Stimulated activated CD4-positive, alpha-beta T cell treated with anti-CD3 and anti-CD28 coated beads, Interleukin-4, amount 100 ng/mL, for 1 hour (primary cell): Measurements from ENCODE around the gene VMP1.
"Not testable (repeated sequence)": the region's sequence is repeated elsewhere in the genome, so short reads cannot be mapped to it uniquely, and the experiment has no call there.

Experiments used
- DNase-seq: peaks from one replicate; pipeline ENCODE4 v3.0.0-alpha.2; 2020

The VMP1 gene

DNA sequence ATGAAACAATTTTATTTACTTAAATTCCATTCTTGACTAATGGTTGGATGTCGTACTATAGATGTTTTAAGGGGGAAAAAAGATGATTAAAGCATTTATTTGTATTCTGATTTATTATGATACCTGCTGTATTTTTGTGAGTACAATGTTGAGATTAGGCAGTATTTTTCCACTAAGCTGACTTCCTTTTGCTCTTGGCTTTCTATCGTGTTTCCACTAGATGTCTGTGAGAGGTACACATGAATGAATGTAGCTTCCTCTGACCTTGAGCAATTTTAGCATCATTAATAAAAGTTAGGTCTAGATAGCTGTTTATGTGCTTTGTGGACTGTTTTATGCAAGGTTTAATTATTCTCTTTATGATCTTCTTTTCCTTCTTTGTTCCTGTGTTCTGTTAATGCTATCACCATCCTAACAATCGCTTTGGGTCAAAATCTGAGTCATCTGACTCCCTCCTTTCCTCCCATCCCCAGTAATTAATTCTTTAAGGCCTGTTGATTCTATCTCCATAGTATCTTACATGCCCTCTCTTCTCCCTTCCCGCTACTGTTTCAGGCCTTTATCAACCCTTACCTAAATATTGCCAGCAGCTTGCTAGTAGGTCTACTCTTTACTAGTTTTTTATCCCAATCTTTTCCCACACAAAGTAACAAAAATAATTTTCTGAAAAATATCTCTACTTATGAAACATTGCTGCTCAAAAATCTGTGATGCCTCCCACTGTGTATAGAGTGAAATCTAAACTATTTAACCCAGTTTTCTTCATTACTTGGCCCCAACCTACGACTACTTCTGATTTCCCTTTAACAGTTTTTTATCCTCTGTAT is 76.0 kb downstream of the VMP1 start:
- no peak for DNase-seq

DNA sequence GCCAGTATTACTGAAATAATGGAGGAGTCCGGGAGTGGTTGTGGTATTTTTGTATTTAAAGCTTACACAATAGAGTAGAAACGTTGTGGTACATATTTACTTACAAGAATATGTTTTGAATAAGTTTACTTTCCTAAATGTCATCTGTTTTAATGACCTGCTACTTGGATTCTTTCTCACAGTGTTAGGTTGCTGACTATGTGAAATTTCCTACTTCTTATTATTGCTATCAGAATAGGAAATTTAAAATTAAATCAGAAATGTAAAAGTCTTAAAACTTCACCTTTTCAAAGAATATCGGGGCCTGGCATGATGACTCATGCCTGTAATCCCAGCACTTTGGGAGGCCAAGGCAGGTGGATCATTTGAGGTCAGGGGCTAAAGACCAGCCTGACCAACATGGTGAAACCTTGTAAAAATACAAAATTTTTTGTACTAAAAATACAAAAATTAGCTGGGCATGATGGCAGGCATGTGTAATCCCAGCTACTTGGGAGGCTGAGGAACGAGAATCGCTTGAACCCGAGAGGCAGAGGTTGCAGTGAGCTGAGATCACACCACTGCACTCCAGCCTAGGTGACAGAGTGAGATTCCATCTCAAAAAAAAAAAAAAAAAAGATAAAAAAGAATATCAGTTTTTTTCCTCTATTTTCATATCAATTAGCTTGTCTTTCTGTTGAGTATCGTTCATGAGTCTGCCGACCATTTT is 77.8 kb downstream of the VMP1 start:
- DNase-seq: peak; percentile 9

DNA sequence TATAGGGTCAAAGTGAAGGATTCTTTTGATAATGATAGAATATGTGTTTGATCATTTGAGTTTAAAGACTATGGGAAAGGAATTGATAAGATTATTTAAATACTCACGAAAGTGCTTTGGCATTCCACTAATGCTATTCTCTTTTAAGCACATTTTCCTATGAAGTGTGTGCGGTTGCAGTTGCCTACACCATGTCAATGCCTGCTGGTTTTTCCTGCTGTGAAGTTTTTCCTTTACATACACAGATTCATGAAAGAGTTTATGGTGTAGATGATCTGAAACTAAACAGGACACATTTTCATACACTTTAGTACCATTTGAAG is 78.7 kb downstream of the VMP1 start:
- DNase-seq: no peak

DNA sequence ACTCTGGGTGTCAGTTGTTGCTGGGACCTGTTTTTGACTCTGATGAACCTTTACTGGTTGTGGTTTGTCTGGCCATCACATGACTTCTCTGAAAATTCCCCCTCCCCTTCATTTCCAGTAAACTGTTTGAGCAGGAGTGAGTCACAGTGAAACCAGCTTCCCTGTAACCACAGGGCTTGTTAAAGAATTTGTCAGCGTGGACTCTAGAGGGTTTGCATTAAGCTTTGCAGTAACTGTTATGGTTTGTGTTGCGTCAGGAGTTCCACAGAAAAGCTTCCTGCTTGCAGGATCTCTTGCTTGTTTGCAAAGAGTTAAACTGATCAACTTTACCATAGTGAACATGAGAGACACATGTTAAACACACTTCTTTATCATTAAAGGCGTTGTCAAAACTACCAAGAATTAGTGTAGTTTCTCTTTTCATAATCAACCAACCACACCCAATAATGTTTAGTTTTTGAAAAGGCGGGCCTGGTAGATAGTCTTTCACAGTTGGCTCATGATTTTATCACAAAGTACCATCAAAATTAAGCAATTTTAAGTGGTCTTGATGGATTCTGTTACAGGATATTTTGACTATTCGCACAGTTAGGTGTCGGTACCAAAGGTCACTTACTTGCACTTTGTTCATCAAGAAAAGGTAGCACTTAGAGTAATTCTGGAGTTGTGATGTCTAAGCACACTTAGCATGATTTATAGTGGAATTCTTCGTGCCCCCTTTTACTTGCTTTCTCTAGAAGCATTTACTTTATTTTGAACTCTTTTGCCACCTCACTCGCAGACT is 79.3 kb downstream of the VMP1 start:
- DNase-seq: peak; percentile 46

DNA sequence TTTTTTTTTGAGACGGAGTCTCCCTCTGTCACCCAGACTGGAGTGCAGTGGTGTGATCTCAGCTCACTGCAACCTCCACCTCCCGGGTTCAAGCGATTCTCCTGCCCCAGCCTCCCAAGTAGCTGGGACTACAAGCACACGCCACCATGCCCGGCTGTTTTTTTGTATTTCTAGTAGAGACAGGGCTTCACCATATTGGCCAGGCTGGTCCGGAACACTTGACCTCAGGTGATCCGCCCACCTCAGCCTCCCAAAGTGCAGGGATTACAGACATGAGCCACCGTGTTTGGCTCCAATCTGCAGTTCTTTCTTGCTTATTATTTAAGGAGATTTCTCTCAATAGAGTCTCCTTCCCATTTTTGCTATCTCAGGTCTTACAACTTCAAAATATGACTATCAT is 82.4 kb downstream of the VMP1 start:
- DNase-seq: not testable (repeated sequence)

DNA sequence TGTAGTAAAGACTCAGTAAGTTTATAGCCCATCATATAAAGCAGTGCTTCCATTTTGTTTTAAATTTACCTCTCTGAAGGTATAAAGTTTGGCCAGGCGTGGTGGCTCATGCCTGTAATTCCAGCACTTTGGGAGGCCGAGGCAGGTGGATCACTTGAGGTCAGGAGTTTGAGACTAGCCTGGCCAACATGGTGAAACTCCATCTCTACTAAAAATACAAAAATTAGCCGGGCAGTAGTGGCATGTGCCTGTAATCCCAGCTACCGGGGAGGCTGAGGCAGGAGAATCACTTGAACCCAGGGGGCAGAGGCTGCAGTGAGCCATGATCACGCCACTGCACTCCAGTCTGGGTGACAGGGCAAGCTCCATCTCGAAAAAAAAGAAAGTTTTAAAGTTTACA is 83.0 kb downstream of the VMP1 start:
- DNase-seq: not testable (repeated sequence)

DNA sequence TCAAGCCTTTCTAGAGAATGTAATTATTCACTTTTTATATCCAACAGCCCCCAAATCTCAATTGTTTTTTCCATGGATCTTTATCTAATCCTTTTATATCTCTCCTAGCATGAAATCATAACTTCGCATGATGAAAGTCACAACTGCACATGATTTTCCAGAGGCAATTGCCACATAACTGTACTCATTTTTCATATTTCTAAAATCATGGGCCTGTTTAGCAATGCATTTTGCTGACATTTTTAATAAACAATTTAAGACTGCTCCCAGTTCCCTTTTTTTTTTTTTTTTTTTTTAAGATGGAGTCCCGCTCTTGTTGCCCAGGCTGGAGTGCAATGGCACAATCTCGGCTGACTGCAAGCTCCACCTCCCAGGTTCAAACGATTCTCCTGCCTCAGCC is 83.5 kb downstream of the VMP1 start:
- no peak for DNase-seq

DNA sequence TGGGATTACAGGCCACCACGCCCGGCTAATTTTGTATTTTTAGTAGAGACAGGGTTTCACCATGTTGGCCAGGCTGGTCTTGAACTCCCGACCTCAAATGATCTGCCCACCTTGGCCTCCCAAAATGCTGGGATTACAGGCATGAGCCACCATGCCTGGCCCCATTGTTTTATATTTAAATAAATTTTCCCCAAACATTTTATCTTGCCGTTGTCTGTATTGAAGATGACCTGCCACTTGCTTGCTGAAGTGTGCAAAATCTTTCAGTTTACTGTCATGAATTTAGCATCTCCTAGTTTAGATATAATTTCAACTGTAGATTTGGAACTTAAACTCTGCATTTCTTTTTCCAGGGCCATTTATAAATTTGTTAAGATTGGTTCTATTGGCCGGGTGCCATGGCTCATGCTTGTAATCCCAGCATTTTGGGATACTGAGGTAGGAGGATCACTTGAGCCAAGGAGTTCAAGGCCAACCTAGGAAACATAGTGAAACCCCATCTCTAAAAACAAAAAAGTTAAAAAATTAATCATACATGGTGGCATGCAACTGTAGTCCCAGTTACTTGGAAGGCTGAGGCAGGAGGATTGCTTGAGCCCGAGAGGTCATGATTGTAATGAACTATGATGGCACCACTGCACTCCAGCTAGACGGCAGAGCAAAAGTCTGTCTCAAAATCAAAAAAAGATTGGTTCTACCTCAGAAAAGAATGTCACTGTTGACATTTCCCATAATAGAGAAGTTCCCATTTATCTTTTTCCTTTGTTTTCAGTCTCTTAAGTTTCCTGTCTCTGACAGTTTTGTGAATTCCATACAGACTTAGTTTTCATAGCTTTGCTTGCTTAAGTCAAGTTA is 84.4 kb downstream of the VMP1 start:
- DNase-seq: no peak

DNA sequence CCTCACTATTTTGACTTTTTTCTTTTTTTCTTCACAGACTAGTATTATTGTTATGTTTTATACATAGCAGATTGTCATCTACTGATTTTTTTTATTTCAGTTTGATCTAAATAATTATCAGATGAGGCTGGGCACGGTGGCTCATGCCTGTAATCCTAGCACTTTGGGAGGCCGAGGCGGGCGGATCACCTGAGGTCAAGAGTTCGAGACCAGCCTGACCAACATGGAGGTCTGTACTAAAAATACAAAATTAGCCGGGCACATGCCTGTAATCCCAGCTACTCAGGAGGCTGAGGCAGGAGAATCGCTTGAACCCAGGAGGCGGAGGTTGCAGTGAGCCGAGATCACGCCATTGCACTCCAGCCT is 85.0 kb downstream of the VMP1 start:
- DNase-seq: not testable (repeated sequence)

DNA sequence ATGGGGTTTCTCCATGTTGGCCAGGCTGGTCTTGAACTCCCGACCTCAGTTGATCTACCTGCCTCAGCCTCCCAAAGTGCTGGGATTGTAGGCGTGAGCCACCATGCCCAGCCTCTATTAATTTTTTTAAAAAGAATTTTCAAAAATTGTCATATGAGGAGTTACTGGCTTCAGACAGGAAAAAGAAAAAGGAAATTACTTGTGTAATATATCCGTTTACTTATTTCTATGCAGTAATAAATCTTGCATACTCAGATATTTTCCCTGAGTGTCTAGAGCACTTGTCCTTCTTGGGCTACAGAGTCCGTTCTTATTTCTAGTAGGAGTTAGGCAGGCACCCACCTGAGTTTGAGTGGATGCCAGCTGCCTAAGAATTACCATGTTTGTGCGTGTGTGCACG is 85.8 kb downstream of the VMP1 start:
- no peak for DNase-seq

DNA sequence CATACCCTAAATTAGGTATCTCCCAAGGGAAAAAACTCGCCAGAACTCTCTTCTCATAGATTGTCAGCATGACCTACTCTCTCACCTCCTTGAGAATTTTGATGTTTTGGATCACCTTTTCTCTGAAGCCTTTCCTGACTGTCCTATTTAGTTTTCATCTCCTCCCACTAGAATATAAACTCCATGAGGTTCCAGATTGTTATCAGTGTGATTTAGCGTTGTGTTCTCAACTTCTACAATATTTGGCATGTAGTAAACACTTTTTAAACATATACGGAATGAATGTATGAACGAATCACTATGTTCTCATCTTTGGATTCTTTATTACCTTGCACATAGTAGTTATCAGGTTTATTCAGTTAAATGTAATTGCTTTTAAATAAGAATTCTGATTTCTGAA is 88.7 kb downstream of the VMP1 start:
- DNase-seq: no peak

DNA sequence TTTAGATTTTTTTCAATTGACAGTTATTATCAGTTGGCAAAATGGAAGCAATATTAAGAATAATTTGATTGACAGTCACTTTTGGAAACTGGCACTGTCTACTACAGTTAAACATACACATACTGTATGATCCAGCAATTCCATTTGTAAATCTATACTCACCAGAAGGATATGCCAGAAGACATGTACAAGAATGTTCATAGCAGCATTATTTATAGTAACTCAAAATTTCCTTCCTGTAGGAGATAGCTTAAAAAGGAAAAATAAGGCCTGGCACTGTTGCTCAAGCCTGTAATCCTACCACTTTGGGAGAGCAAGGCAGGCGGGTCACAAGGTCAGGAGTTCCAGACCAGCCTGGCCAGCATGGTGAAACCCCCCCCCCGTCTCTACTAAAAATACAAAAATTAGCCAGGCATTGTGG is 89.3 kb downstream of the VMP1 start:
- DNase-seq: no peak

DNA sequence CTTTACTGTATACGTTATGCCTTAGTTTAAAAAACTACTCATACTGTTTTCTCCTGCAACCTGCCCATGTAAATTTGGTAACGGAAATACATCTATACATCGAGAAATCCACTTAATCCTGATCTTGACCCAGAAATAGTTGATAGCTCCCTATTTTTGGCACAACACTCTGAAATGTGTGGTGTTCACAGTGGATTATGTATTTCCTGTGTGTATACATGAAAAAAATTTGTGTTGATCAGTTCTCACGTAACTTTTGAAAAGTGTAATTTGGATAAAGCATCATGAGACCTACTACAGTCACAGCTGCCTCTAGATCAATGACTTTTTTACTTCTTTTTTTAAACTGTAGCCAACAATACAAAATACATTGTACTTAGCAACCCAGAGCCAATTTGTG is 90.7 kb downstream of the VMP1 start:
- DNase-seq: no peak

DNA sequence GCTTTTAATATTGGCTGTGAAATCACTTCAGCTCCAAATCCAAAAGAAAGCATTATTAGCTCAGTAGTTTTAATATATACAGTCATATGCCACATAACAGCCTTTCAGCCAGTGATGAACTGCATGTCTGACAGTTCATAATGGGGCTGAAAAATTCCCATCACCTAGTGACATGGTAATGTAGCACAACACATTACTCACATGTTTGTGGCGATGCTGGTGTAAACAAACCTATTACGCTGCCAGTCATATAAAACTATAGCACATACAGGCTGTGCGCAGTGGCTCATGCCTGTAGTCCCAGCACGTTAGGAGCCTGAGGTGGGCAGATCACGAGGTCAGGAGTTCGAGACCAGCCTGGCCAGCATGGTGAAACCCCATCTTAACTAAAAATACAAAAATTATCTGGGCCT is 93.1 kb downstream of the VMP1 start:
- no peak for DNase-seq

DNA sequence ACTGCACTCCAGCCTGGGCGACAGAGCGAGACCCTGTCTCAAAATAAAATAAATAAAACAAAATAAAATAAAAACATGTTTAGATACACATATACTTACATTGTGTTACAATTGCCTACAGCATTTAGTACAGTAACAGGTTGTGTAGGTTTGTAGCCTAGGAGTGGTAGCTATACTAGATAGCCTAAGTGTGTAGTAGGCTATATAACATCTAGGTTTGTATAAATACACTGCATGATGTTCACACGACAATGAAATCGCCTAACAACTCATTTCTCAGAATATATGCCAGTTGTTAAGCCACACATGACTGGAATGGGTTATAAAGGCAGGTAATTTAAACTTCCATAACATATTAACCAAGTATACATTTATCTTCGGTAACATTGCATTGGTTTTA is 94.7 kb downstream of the VMP1 start:
- no peak for DNase-seq

DNA sequence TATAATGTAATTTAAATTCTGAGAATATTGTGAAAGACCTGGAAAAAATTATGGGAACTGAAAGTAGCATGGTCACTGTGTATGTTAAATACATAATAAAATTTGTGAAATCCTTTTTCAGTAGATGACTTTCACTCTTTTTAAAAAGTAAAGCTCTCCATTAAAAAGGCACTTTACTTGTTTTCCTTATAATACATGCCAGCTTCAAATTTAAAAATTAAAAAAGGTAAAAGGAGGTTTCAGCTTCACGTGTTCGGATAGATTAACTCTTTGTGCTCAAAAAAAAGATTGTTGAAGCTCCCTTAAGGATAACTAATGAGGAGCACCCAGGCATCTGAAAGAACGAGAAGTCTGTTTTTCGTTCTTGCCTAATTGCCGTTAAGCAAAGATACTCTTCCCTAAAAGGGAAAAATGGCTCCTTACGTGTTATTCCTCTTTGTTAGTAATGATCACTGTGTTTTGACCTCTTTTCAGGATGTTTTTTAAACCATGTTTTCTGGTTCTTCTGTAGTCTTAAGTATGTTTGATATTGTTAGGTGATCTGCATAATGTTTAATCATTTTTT is 97.5 kb downstream of the VMP1 start:
- DNase-seq: no peak

DNA sequence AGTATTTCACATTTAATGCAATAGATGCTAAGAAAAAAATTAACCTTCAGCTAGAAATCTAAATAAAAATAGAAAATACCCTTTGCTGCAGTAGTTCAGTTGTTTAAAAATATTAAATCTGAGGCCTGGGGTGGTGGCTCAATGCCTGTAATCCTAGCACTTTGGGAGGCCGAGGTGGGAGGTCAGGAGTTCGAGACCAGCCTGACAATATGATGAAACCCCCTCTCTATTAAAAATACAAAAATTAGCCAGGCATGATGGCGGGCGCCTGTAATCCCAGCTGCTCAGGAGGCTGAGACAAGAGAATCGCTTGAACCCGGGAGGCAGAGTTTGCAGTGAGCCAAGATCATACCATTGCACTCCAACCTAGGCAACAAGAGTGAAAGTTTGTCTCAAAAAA is 98.9 kb downstream of the VMP1 start:
- DNase-seq: not testable (repeated sequence)

DNA sequence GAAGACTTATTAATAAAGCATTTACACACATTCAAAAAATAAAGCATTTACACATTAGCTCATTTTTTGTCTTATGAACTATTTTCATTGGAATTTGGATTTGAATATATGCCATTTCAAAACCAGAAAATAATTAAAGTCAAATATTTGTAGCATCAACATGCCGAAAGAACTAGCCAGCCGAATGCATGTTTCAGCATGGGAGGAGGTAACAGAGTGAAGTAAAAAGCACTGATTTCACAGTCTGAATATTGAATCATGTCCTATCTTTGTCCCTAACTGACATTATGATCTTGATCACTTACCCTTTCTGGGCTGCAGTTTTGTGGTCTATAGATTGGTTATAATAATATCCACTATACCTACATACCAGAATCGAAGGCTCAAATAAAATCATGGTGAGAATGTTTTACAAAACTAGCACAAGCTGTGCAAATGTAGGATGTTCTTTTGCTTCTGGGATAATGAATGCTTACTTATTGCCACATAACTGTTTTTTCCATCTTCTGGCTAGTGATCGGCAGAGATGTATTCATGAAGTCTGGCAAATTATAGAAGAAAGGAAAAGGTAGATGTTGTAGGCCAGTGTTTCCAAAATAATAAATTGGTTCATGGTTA is 100.5 kb downstream of the VMP1 start:
- DNase-seq: no peak

DNA sequence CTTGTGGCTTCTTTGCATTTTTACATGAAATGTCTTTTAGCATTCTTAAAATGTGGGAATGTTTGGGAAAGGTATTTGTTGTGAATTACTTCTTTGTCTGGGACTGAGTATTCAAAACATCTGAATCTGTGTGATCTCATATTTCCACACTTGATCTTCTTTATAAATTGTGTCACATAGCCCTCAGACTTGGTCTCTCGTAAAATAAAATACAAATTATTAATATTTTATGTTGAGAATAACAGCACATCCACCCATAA is 103.4 kb downstream of the VMP1 start:
- DNase-seq: no peak

DNA sequence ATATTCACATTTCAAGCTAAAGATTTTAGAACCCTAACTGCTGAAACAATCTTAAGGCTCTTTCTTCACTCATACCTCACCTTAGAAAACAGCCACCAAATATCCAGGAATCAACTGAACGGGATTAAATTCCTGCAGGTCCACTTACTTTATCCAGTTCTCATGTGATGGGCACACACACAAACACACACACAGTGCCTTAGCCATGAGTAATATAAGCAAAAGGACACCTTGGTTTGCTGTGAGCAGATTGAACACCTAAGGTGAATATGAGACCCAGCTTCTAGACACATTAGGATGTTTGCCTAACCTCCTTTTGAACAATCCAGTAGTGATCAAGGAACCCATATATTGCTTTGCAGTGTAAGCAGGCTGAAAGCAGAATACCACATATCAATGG is 103.8 kb downstream of the VMP1 start:
- DNase-seq: no peak

DNA sequence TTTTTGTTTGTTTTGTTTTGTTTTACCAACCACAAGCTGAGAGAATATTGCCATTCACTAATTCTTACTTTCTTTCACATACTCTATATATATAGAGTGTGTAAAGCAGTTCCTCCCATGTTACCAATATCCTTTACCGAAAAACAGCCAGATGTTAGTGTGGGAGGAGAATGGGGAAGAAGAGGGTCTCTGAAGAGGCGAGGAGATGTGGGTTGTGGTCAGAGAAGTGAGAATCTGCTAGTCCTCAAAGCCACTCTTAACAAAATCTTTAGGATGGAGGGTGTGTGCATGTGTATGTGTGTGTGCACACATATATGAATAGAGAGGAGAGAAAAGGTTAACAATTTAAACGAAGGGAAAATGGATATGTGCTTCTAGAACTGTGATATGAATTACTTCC is 104.7 kb downstream of the VMP1 start:
- no peak for DNase-seq

DNA sequence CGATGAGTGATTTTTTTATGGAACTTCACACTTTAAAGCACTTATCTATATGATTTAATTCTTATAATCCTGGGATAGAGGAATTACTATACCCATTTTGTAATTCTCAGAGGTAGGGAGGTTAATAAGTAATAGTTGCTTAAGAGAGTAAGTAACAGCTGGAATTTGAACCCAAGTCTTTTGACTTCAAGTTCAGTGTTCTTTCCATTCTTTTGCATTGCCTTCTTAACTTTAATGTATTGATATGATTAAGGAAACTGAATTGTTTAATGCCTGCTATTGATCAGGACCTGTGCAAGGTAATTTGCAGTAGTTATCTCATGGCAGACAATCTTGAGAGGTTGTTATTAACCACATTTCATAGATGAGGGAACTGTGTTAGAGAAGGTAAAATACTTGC is 106.8 kb downstream of the VMP1 start:
- DNase-seq: no peak

DNA sequence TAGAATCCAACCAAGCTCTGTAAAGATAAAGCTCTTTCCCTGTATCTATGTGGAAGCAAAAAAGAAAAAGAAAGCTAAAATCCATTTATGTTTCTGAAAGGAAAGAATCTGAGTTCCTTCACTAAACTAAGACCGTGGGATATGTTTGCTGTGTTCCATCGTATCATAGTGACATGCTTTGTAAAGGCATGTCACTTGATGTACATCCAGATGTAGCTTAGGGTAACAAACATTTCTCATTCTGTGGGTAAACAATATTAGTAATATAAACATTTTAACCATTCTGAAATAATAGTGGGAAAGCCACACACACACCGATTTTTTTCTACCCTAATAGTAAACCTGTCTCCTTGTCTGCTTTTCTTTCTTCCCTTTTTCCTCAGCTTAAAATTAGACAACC is 107.2 kb downstream of the VMP1 start:
- DNase-seq: no peak
